SH-SY5Y (cell line): ENCODE measurements around the gene SOX30.

Experiments used
- GATA2 ChIP-seq: IDR thresholded peaks from 2 replicates; pipeline ENCODE4 v1.6.1; 2011; ENCODE audit warnings: mild to moderate bottlenecking, low read depth, low read length
- GATA3 ChIP-seq: IDR thresholded peaks from 2 replicates; pipeline ENCODE4 v1.6.1; 2011; ENCODE audit warnings: low read depth, mild to moderate bottlenecking, low read length, moderate library complexity

SOX30 gene

DNA sequence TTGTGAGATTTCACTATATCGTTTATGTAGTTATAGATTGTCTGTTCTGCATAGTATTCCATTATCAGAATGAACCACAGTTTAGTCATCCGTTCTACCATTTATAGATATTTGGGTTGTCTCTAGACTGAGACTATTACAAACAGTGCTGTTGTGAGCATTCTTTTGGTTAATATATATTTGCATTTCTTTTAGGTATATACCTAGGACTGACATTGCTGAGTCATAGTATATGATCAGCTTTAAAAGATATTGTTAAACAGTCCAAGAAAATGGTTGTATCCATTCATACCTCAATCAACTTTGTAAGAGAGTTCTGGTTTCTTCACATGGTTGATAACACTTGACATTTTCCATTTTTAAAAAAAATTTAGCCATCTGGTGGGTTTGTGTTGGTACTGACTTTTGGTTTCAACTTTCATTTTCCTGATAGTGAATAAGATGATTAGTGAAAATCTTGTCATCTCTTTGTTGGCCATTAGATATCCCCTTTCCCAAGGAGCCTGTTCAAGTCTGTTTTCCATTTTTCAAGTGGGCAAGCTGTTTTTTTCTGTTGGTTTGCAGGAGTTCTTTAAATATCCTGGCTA lies 53.8 kb downstream of the SOX30 start:
- TF ChIP-seq GATA3, result no peak
- TF ChIP-seq GATA2, result no peak

- no peak for TF ChIP-seq GATA2
- no peak for TF ChIP-seq GATA3
Measured at GRCh38 chr5:157597277-157597676, 55.0 kb downstream of the SOX30 start.

DNA sequence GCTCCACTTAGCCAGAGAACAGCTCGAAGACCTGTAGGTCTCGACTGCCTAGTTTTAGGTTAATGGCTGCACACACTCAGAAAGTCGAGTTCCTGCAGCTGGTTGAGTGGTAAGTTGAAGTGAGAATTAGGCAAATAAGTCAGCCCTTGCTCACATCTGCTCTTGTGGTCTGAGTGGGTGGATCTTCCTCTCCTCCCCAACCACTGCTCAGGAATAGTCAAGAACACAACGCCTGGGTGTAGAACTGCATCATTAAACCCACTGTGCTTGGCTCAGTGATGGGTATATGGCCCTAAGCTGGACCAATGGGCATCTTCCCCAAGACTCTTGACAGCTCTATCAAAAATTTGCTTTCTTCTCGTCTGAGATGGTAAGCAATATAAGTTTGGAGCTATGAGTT lies 55.8 kb downstream of the SOX30 start:
- TF ChIP-seq GATA2 (no peak), GATA3 (no peak)

GRCh38 chr5:157594675-157595459 lies 57.4 kb downstream of the SOX30 start:
- TF ChIP-seq GATA3 (peak; percentile 38; the same call in 1 of the 2 replicates), GATA2 (peak; percentile 61)

GRCh38 chr5:157594257-157594656 lies 58.0 kb downstream of the SOX30 start:
- no peak for TF ChIP-seq GATA2

DNA sequence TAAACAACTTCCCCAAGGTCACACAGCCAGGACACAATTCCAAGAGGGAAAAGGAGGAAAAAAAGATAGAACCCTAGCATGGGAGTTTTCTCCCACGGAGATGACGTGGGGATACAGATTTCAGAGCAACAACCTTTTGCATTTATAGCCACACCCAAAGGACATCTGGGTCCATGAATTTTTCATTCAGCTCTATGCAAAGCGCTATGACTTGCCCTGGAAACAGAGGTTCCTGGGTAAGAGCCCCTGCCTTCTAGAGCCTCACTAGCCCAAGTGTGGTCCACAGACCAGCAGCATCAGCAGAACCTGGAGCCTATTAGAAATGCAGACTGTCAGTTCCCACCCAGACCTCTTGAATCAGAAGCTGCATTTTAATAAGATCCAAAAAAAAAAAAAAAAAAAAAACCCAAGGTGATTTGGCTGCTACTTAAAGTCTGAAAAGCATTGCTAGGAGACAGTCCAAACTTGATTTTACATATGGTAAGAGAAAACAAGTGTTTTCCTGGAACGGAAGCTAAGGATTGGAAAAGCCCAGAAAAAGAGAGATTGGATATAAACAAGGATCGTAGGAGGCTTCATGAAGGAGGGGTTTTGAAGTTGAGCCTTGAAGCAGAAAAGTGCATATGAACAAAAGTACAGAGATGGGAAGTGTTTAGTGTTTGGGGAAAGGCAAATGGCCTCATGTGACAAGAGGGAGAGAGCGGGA lies 59.0 kb downstream of the SOX30 start:
- no peak for TF ChIP-seq GATA3
- no peak for TF ChIP-seq GATA2

DNA sequence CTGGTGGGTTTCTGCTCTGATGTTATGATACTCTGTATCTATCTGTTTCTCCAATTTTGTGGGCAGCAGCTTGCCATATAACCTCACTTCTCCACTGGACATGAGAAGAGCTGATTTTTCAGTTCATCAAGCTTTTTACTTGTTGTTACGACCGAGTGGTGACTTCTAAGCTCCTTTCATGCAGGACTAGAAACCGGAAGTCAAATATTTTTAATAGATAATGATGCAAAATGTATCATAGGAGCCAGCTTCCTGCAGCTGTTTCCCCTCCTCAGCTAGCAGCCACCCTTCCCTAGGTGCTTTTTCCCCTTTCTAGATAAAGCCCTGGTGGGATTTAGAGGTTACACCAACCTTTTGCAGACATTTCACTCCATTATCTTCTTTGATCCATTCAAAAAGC lies 59.6 kb downstream of the SOX30 start:
- no peak for TF ChIP-seq GATA3
- TF ChIP-seq GATA2, result no peak

- TF ChIP-seq GATA3 (no peak), GATA2 (no peak)
Measured at GRCh38 chr5:157590478-157590877, 61.8 kb downstream of the SOX30 start.

DNA sequence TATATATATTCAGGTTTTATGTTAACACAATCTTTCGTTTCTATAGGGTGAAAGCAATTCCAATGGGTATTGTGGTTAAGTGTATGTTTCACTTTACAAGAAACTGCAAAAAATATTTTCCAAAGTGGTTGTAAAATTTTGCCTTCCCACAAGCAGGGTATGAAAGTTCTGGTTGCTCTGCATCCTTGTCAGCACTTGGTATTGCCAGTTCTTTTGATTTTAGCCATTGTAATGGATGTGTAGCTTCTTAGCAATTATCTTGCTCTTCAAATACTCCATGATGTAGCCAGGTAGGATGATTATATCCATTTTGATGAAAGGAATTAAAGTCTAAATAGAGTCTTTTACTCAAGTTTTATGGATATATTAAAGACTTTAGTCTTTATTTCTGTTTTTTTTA lies 67.6 kb downstream of the SOX30 start:
- TF ChIP-seq GATA3 (no peak), GATA2 (no peak)

DNA sequence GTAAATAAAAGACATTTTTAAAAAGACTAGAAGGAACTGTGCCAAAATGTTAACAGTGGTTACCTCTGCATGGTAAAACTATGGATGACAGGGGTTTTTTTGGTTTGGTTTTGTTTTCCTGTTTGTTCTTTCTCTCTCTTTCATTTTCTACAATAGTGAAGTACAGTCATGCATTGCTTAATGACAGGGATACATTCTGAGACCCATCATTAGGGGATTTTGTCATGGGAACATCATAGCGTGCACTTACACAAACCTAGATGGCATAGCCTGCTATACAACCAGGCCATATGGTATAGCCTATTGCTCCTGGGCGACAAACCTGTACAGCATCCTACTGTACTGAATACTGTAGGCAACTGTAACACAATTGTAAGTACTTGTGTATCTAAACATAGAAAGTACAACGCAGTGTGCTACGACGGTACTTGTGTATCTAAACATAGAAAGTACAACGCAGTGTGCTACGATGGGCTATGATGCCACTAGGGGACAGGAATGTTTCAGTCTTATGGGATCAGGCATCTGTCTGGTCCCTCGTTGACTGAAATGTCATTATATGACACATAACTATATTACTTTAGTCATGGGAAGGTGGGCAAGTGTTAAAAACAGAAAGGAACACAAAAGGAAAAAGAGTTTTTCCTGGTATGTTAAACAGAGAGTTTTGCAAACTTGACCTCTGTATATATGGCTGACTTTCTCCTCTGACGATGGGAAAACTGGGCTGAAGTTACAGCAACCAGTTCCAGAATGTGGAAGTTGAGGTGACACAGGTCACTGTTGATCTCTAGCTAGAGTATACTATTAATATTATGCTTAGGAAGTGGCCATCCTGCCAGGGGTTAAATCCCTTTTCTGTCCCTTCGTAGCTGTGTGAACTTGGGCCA lies 69.3 kb downstream of the SOX30 start:
- no peak for TF ChIP-seq GATA3

DNA sequence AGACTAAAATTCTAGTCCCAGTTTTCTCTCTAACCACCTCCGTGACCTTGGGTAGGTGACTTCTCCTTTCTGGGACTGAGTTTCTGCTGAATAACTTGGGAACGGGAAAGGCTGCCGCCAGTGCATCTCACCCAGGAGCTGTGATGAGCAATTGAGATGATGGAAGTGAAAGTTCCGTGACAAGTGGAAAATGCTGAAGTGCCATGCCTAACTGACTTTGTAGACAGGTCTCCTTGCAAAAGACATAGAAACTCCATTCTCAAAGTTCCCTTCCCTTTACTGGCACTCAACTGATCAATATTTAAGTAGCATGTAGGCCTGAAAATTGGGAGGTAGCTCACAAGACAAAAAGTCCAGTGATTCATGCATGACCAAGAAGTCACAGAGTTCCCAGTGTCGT lies 70.3 kb downstream of the SOX30 start:
- TF ChIP-seq GATA3 (no peak), GATA2 (no peak)

DNA sequence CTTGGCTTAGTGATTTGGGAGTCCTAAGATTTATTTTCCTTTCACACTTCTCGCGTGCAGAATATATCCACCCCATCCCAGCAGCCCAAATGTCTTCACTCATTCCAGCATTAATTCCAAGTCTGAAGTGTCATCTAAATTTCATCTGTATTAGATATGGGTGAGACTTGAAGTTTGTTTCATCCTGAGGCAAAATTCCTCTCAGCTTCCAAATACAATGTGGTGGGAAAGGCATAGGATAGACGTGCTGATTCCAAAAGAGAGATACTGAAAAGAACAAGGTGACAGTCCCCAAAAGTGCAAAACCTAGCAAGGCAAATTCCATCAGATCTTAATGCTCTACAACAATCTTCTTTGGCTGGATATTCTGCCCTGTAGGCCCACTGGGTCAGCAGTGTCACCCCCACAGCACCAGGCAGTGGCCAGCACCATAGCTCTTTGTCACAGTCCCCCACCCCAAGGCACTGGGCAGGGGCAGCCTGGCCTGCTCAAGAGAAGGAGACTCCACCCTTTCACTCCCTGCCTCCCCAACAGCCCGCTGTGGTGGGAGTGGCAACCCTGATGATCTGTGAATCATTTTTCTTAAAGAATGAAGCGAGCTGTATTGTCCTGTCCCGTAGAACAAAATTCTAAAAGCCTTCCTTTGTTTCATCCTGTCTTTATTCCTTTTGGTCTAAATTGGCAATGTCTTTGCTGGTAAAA lies 74.0 kb downstream of the SOX30 start:
- TF ChIP-seq GATA3 (no peak), GATA2 (no peak)

GRCh38 chr5:157576678-157577077 lies 75.6 kb downstream of the SOX30 start:
- TF ChIP-seq GATA2 (no peak), GATA3 (no peak)
